HUES6 (cell line): Measurements from ENCODE around the gene PCIF1.
"Not testable (repeated sequence)": the region's sequence is repeated elsewhere in the genome, so short reads cannot be mapped to it uniquely, and the experiment has no call there.

Source experiments
- H3K27ac ChIP-seq: 2 replicates; pipeline ENCODE4 v1.7.0; 2013; ENCODE audit warnings: low read depth, mild to moderate bottlenecking, low read length, inconsistent platforms
- H3K27me3 ChIP-seq: 2 replicates; pipeline ENCODE4 v1.6.1; 2013; ENCODE audit warnings: low read length; ENCODE audit not compliant: control insufficient read depth, insufficient read depth
- H3K36me3 ChIP-seq: 2 replicates; pipeline ENCODE4 v1.6.1; 2013; ENCODE audit warnings: low read length; ENCODE audit not compliant: control insufficient read depth, insufficient read depth
- H3K4me1 ChIP-seq: 2 replicates; pipeline ENCODE4 v1.6.1; 2013; ENCODE audit warnings: low read length; ENCODE audit not compliant: control insufficient read depth, insufficient read depth
- H3K4me3 ChIP-seq: 2 replicates; pipeline ENCODE4 v1.5.1; 2013; ENCODE audit warnings: low read depth, low read length
- H3K9ac ChIP-seq: one replicate; pipeline ENCODE4 v1.6.1; 2013; ENCODE audit warnings: mild to moderate bottlenecking, low read length
- H3K9me3 ChIP-seq: 2 replicates; pipeline ENCODE4 v1.6.1; 2013; ENCODE audit warnings: low read depth, low read length; ENCODE audit not compliant: control insufficient read depth, insufficient read depth

PCIF1 gene

GRCh38 chr20:45894797-45895196 lies 39.7 kb upstream of the PCIF1 start:
- no peaks in the 10 kb centered on the region for H3K4me1 ChIP-seq
- H3K36me3 ChIP-seq: peaks cover 54% of the 10 kb centered on the region
- H3K9me3 ChIP-seq: no peaks in the 10 kb centered on the region
- H3K9ac ChIP-seq: no peak overlapping the region
- no peak overlapping the region for H3K4me3 ChIP-seq
- no peaks in the 10 kb centered on the region for H3K27me3 ChIP-seq
- H3K27ac ChIP-seq: no peak overlapping the region

- Histone ChIP-seq H3K4me3 (no peak overlapping the region), H3K4me1 (no peaks in the 10 kb centered on the region), H3K9me3 (no peaks in the 10 kb centered on the region), H3K27ac (no peak overlapping the region), H3K27me3 (no peaks in the 10 kb centered on the region), H3K36me3 (peaks cover 69% of the 10 kb centered on the region), H3K9ac (no peak overlapping the region)
These were observed 37.8 kb upstream of the PCIF1 start for GRCh38 chr20:45896641-45897161.

GRCh38 chr20:45897289-45897688 lies 37.2 kb upstream of the PCIF1 start:
- peaks cover 75% of the 10 kb centered on the region for H3K36me3 ChIP-seq
- no peaks in the 10 kb centered on the region for H3K4me1 ChIP-seq
- no peak overlapping the region for H3K4me3 ChIP-seq
- no peak overlapping the region for H3K9ac ChIP-seq
- H3K27ac ChIP-seq: no peak overlapping the region
- H3K9me3 ChIP-seq: no peaks in the 10 kb centered on the region
- no peaks in the 10 kb centered on the region for H3K27me3 ChIP-seq

GRCh38 chr20:45897692-45898091 lies 36.8 kb upstream of the PCIF1 start:
- Histone ChIP-seq H3K4me1 (no peaks in the 10 kb centered on the region), H3K9ac (no peak overlapping the region), H3K36me3 (peaks cover 77% of the 10 kb centered on the region), H3K4me3 (no peak overlapping the region), H3K9me3 (no peaks in the 10 kb centered on the region), H3K27me3 (no peaks in the 10 kb centered on the region), H3K27ac (no peak overlapping the region)

- H3K27ac ChIP-seq: no peak overlapping the region
- no peaks in the 10 kb centered on the region for H3K4me1 ChIP-seq
- no peak overlapping the region for H3K9ac ChIP-seq
- H3K4me3 ChIP-seq: no peak overlapping the region
- no peaks in the 10 kb centered on the region for H3K27me3 ChIP-seq
- peaks cover 77% of the 10 kb centered on the region for H3K36me3 ChIP-seq
- no peaks in the 10 kb centered on the region for H3K9me3 ChIP-seq
These were observed 36.2 kb upstream of the PCIF1 start for GRCh38 chr20:45898285-45898684.

- H3K27ac ChIP-seq: no peak overlapping the region
- no peak overlapping the region for H3K9ac ChIP-seq
- H3K9me3 ChIP-seq: no peaks in the 10 kb centered on the region
- H3K27me3 ChIP-seq: no peaks in the 10 kb centered on the region
- peaks cover 80% of the 10 kb centered on the region for H3K36me3 ChIP-seq
- no peak overlapping the region for H3K4me3 ChIP-seq
- no peaks in the 10 kb centered on the region for H3K4me1 ChIP-seq
These were observed 35.2 kb upstream of the PCIF1 start for GRCh38 chr20:45899046-45899835.

- H3K9ac ChIP-seq, H3K4me1 ChIP-seq, H3K4me3 ChIP-seq, H3K9me3 ChIP-seq, H3K27me3 ChIP-seq, H3K27ac ChIP-seq: not testable (repeated sequence)
- peaks cover 92% of the 10 kb centered on the region for H3K36me3 ChIP-seq
These were observed 33.2 kb upstream of the PCIF1 start for GRCh38 chr20:45901332-45901731.

- Histone ChIP-seq H3K27ac (no peak overlapping the region), H3K9me3 (no peaks in the 10 kb centered on the region), H3K27me3 (no peaks in the 10 kb centered on the region), H3K9ac (no peak overlapping the region), H3K36me3 (peaks cover 89% of the 10 kb centered on the region), H3K4me3 (no peak overlapping the region), H3K4me1 (no peaks in the 10 kb centered on the region)
These were observed 32.2 kb upstream of the PCIF1 start for GRCh38 chr20:45902199-45902701.

GRCh38 chr20:45904583-45905504 lies 29.6 kb upstream of the PCIF1 start:
- no peak overlapping the region for H3K27ac ChIP-seq
- no peak overlapping the region for H3K4me3 ChIP-seq
- no peak overlapping the region for H3K9ac ChIP-seq

GRCh38 chr20:45905505-45906079 lies 28.9 kb upstream of the PCIF1 start:
- H3K9ac ChIP-seq: no peak overlapping the region
- H3K4me1 ChIP-seq: no peaks in the 10 kb centered on the region
- H3K4me3 ChIP-seq: no peak overlapping the region
- no peaks in the 10 kb centered on the region for H3K9me3 ChIP-seq
- no peaks in the 10 kb centered on the region for H3K27me3 ChIP-seq
- H3K27ac ChIP-seq: no peak overlapping the region
- peaks cover 80% of the 10 kb centered on the region for H3K36me3 ChIP-seq

More at GRCh38 chr20:45904583-45905504, 29.6 kb upstream of the PCIF1 start:
- H3K4me1 ChIP-seq: no peaks in the 10 kb centered on the region
- H3K36me3 ChIP-seq: peaks cover 84% of the 10 kb centered on the region
- H3K9me3 ChIP-seq: no peaks in the 10 kb centered on the region
- no peaks in the 10 kb centered on the region for H3K27me3 ChIP-seq
